GM18511 (cell line): ENCODE measurements around the gene CIB2.

ENCODE experiments used
- ATAC-seq: cut with Tn5 transposase; IDR thresholded peaks from one replicate; pipeline ENCODE4 v1.9.1; 2021; ENCODE audit warnings: mild to moderate bottlenecking, moderate library complexity; ENCODE audit not compliant: unreplicated experiment

CIB2 gene

GRCh38 chr15:78109156-78109555, 22.1 kb downstream of the CIB2 start:
- ATAC-seq = no peak

- no peak for ATAC-seq
Observed at GRCh38 chr15:78108300-78109084, 22.8 kb downstream of the CIB2 start.

- no peak for ATAC-seq
Observed at GRCh38 chr15:78107471-78107870, 23.8 kb downstream of the CIB2 start.

DNA sequence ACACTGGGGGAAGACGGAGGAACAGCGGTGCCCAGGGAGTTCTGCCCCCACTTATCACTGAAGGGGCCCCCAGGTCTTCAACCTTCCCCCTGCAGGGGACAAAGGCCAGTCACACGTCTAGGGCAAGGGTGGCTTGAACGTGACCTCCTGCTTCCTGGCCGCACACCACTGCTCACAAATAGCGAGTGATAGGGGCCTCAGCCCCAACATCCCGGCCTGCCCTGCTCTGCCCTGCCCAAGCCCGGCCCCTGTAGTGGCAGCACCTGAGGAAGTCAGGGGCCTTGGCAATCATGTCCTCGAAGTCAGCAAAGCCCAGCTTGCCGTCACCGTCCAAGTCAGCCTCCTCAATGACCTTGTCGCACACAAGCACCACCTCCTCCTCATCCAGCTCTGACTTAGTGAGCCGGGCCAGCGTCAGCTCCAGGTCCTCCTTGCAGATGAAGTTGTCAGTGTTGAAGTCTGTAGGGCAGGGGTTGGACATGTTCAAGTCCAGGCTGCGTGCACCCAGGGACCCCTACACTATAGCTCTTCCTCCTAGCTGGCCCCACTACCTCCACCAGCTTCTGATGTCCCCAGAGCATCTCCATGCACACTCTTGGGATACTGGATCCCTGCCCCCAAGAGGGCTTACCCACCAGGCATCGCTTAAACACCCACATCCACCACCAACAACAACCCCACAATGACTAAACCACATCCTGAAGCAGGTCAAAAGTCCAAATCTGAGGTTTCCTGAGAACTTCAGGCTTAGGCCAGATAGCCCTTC, 25.6 kb downstream of the CIB2 start:
- no peak for ATAC-seq

DNA sequence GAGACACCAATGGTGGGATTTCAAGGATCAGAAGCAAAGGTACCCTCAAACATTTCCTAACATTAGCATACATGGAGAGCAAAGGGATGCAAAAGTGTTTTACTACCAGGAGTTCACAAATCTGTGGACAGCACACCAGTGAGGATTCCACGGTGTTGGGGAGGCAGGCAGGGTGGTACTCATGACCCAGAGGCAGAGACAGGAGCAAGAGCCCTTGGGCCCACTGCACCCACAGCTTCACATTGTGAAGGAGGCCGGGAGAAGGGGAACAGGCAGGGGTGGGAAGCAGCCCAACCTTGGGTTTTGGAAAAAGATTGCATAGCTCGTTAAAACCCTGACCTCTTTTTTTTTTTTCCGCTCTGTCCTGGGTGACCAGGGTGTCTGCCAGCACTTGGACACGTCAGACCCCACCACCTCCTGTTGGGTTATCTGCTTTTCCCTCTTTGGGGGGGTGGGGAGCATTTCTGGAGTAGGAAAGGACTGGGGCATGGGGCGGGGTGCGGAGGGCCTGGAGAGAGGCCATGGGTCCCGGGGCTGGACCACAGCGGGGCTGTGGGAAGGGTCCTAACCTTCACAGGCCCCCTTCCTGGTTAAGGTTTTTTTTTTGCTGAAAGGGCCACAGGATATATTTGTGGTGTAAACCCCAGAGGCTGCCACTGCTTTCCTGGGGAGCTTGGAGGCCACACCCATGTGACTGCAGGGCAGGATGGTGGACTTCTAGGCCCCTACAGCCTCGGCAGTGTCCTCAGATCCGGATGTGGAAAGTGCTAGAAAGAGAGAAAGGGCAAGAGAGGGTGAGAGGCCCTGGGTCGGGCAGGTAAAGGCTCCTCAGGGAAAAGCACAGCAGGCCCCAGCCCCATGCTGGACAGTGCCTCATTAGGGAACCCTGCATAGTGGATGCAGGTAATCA, 26.4 kb downstream of the CIB2 start:
- no peak for ATAC-seq

- peak; percentile 32 for ATAC-seq
Observed at GRCh38 chr15:78104119-78104479, 27.1 kb downstream of the CIB2 start.

GRCh38 chr15:78103406-78104118, 27.7 kb downstream of the CIB2 start:
- ATAC-seq = peak; percentile 80

DNA sequence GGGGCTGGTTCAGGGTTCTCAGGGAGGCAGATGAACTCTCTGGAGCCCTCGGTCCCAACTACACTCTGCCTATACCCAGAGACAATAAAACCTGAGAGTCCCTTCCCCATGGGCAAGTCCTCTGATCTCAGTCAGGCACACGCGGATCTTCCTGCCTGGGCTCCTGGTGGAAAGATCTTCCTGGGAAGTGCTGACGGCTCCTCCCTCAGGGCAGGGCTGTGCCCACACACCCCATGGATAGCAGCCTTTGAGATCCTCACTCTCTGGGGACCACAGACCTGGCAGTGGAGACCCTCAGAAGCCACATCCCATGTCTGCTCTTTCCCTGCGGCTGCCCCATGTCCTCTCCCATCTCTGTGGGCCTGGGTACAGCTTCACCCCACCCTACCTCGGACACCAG, 28.5 kb downstream of the CIB2 start:
- ATAC-seq = no peak

DNA sequence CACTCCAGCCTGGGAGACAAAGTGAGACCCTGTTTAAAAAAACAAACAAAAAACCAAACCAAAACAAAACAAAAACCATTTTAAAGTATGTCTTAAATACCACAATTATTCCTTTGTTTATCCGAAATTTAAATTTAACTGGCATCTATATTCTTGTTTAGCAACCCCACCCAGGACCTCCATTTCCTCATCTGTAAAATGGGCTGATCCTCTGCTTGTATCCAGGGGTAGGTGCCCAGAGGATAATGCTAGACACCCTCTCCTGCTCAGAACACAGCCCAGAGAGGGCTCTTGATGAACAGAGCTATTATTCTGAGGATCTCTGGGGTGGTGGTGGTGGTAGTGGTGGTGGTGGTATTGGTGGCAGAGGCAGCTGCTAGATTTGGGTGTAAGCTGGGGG, 29.0 kb downstream of the CIB2 start:
- ATAC-seq = no peak

DNA sequence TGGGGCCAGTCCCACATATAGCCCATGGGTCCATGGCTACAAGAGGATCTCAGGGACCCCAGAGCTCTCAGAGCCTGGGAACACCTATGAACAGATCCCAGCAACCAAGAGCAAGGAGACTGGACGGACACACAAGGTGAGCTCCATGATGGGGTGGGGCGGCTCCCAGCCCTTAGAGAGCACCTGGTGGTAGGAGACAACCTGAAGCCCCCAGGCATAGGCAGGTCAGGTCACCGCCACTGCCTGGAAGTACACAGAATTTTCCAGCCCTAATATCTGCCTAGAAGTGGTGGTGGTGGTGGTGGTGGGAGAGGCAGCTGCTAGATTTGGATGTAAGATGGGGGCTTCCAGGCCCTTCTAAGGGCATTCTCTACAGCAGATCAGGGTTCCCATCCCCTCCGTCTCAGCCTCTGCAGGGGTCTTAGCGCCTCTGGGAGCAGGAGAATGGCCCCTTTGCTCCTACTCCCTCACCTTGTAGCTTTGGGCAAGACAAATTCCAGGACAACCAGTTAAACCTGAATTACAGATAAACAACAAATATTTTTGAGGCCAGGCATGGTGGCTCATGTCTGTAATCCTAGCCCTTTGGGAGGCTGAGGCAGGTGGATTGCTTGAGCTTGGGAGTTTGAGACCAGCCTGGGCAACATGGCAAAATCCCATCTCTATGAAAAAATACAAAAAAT, 29.7 kb downstream of the CIB2 start:
- ATAC-seq = no peak

DNA sequence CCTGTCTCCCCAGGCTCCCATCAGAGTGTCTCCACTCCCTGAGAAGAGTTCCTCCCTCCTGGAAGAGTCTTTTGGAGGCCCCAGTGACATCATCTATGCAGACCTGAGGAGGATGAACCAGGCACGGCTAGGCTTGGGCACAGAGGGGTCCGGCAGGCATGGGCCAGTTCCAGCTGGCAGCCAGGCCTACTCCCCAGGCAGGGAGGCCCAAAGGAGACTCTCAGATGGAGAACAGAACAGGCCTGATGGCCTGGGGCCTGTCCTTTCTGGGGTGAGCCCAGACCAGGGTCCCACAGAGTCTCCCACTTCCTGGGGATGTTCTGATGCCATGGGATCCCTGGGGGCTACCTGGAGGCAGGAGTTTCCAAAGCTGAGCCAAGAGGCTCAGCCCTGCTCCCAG, 30.4 kb downstream of the CIB2 start:
- no peak for ATAC-seq

DNA sequence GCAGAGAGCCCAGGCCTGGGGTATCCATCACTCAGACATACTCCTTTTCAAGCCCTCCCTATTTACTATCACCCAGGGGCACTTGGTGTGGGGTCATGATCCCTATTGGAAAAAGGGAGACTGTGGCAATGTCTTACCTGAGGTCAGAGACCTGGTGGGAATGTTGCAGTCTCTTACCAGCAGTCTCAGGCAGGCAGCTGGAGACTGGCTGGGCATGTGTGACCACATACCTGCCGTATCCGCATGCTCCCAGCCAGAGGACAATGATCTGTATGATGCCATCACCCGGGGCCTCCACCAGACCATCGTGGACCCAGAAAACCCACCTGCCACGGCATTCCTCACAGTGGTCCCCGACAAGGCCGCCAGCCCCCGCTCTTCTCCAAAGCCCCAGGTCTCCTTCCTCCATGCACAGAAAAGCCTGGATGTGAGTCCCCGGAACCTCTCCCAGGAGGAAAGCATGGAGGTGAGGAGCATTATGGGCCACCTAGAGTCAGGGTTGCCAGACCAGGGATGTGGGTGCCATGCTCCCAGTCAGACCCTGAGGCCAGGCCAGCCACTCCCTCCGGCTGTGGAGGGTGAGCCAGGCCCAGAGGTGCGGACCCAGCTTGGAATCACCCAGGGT, 33.0 kb downstream of the CIB2 start:
- no peak for ATAC-seq

- no peak for ATAC-seq
Observed at GRCh38 chr15:78097667-78098066, 33.6 kb downstream of the CIB2 start.

GRCh38 chr15:78093242-78094020, 37.8 kb downstream of the CIB2 start:
- ATAC-seq = no peak

GRCh38 chr15:78092261-78093041, 38.8 kb downstream of the CIB2 start, which contains the start of gene SH2D7:
TSS of gene SH2D7 (plus strand) at chr15:78092561. CDS start at chr15:78092585, 24 bp downstream.
- no peak for ATAC-seq

DNA sequence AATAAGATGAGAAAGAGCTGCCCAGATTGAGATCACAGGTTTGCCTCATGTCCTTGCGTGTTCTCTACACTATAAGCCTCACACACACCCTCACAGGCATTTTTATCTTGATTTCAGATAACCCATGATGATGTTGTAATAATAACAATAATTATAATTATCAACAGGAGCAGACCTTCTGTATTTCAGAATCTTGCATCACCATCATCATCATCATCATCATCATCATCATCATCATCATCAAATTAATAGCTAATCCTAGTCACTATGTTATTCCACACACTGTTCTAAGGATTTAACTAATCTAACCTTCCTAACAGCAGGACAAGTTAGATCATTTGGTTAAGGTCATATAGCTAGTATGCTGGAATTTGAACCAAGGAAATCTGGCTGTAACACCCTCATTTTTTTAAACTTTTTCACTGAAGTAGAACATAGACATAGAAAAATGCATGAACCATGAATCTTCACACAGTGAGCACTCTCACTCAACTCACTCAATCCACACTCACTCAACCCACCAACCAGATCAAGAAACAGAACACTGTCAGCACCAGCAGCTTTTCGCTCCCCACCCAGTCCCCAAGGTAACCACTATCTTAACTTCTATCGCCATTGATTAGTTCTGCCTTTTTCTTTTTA, 40.7 kb downstream of the CIB2 start:
- ATAC-seq = no peak

- no peak for ATAC-seq
Observed at GRCh38 chr15:78088773-78089080, 42.5 kb downstream of the CIB2 start.
